DOHH2 (cell line): Measurements from ENCODE around the gene ZBTB40.

Experiments
- H3F3A ChIP-seq: fragments of 200-600 bp; sonication (generic), shearing (Covaris generic); 2 replicates; pipeline ENCODE4 v1.6.0; 2016; ENCODE audit warnings: antibody characterized with exemption, mild to moderate bottlenecking; ENCODE audit not compliant: control insufficient read depth, insufficient read depth
- H3K27ac ChIP-seq: fragments of 200-600 bp; sonication (generic); 2 replicates; pipeline ENCODE4 v1.5.1; 2014; ENCODE audit warnings: low read depth, mild to moderate bottlenecking, low read length, moderate library complexity
- H3K27me3 ChIP-seq: fragments of 200-600 bp; sonication (generic); 2 replicates; pipeline ENCODE4 v1.6.1; 2014; ENCODE audit warnings: mild to moderate bottlenecking, low read length, mixed read lengths; ENCODE audit not compliant: control insufficient read depth
- H3K36me3 ChIP-seq: fragments of 200-600 bp; sonication (generic); 2 replicates; pipeline ENCODE4 v1.6.1; 2014; ENCODE audit warnings: mild to moderate bottlenecking, low read length, moderate library complexity, mixed read lengths; ENCODE audit not compliant: control insufficient read depth
- H3K4me1 ChIP-seq: fragments of 200-600 bp; sonication (generic); 2 replicates; pipeline ENCODE4 v1.6.1; 2014; ENCODE audit warnings: mild to moderate bottlenecking, low read length, mixed read lengths; ENCODE audit not compliant: control insufficient read depth
- H3K4me2 ChIP-seq: fragments of 200-600 bp; sonication (generic); 2 replicates; pipeline ENCODE4 v1.6.0; 2014; ENCODE audit warnings: mild to moderate bottlenecking, low read length, moderate library complexity
- H3K4me3 ChIP-seq: fragments of 200-600 bp; sonication (generic); 2 replicates; pipeline ENCODE4 v1.5.1; 2014; ENCODE audit warnings: mild to moderate bottlenecking, low read length, mixed read lengths
- H3K79me2 ChIP-seq: fragments of 200-600 bp; sonication (generic); 2 replicates; pipeline ENCODE4 v1.6.1; 2014; ENCODE audit warnings: mild to moderate bottlenecking, low read length, mixed read lengths; ENCODE audit not compliant: control insufficient read depth
- H3K9me2 ChIP-seq: fragments of 200-600 bp; sonication (generic); replicated peaks from 2 replicates; pipeline ENCODE4 v1.6.1; 2014; ENCODE audit warnings: mild to moderate bottlenecking, low read length, mixed read lengths; ENCODE audit not compliant: control insufficient read depth
- H3K9me3 ChIP-seq: fragments of 200-600 bp; sonication (generic); 2 replicates; pipeline ENCODE4 v1.6.1; 2014; ENCODE audit warnings: antibody characterized with exemption, low read length, mixed read lengths; ENCODE audit not compliant: control insufficient read depth, insufficient read depth
- H4K20me1 ChIP-seq: fragments of 200-600 bp; sonication (generic); 2 replicates; pipeline ENCODE4 v1.6.0; 2014; ENCODE audit warnings: low read depth, mild to moderate bottlenecking, antibody characterized with exemption, low read length, moderate library complexity; ENCODE audit not compliant: control insufficient read depth, insufficient read depth
- EZH2phosphoT487 ChIP-seq: fragments of 200-600 bp; sonication (generic); IDR thresholded peaks from 2 replicates; pipeline ENCODE4 v1.6.1; 2017; ENCODE audit warnings: borderline replicate concordance, mild to moderate bottlenecking, antibody characterized with exemption, low read length, moderate library complexity, mixed read lengths
- TF ChIP-seq, protein P1 (sequence below): fragments of 200-600 bp; sonication (generic); IDR thresholded peaks from one replicate; pipeline ENCODE4 v1.5.1; 2014; ENCODE audit warnings: antibody characterized with exemption, mild to moderate bottlenecking, low read depth, low read length; ENCODE audit not compliant: poor library complexity, severe bottlenecking

The ZBTB40 gene

GRCh38 chr1:22524481-22524880 is 72.8 kb downstream of the ZBTB40 start:
- H4K20me1 ChIP-seq = no peaks in the 10 kb centered on the region
- no peak overlapping the region for H3K4me3 ChIP-seq
- H3K9me2 ChIP-seq = no peaks in the 10 kb centered on the region
- no peaks in the 10 kb centered on the region for H3K9me3 ChIP-seq
- no peak overlapping the region for H3K4me2 ChIP-seq
- peaks cover 34% of the 10 kb centered on the region for H3K36me3 ChIP-seq
- TF ChIP-seq, protein P1, sequence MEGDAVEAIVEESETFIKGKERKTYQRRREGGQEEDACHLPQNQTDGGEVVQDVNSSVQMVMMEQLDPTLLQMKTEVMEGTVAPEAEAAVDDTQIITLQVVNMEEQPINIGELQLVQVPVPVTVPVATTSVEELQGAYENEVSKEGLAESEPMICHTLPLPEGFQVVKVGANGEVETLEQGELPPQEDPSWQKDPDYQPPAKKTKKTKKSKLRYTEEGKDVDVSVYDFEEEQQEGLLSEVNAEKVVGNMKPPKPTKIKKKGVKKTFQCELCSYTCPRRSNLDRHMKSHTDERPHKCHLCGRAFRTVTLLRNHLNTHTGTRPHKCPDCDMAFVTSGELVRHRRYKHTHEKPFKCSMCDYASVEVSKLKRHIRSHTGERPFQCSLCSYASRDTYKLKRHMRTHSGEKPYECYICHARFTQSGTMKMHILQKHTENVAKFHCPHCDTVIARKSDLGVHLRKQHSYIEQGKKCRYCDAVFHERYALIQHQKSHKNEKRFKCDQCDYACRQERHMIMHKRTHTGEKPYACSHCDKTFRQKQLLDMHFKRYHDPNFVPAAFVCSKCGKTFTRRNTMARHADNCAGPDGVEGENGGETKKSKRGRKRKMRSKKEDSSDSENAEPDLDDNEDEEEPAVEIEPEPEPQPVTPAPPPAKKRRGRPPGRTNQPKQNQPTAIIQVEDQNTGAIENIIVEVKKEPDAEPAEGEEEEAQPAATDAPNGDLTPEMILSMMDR = no peak
- TF ChIP-seq EZH2phosphoT487 = no peak
- no peak overlapping the region for H3K27ac ChIP-seq
- no peaks in the 10 kb centered on the region for H3K27me3 ChIP-seq
- H3K4me1 ChIP-seq = no peaks in the 10 kb centered on the region
- no peaks in the 10 kb centered on the region for H3K79me2 ChIP-seq
- no peaks in the 10 kb centered on the region for H3F3A ChIP-seq

GRCh38 chr1:22525211-22525610 is 73.6 kb downstream of the ZBTB40 start:
- H3K27ac ChIP-seq = no peak overlapping the region
- no peaks in the 10 kb centered on the region for H3K9me2 ChIP-seq
- no peaks in the 10 kb centered on the region for H3F3A ChIP-seq
- no peaks in the 10 kb centered on the region for H4K20me1 ChIP-seq
- no peaks in the 10 kb centered on the region for H3K9me3 ChIP-seq
- no peaks in the 10 kb centered on the region for H3K27me3 ChIP-seq
- peaks cover 27% of the 10 kb centered on the region for H3K36me3 ChIP-seq
- H3K4me2 ChIP-seq = no peak overlapping the region
- H3K4me3 ChIP-seq = no peak overlapping the region
- TF ChIP-seq EZH2phosphoT487 = no peak
- TF ChIP-seq, protein P1 = no peak
- H3K4me1 ChIP-seq = no peaks in the 10 kb centered on the region
- H3K79me2 ChIP-seq = no peaks in the 10 kb centered on the region

DNA sequence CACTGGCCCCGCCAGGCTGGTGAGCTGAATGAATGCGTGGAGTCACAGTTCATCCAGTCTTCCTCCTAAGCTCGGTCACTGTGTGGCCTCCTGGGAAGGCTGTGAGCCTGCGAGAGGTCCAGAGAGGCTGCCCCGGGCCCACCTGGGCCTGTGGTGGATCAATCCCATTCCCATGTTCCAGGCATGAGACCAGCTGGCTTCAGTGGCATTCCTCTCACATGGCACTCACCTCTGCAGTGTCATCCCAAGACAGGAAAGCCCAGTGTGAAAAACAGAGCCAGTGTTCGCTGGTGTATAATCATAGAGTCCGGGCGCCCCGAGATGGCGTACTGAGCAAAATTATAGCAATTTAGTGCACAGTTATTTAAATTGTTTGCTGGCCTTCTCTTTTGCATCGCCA is 74.0 kb downstream of the ZBTB40 start:
- TF ChIP-seq, protein P1 = no peak
- TF ChIP-seq EZH2phosphoT487 = no peak
- no peaks in the 10 kb centered on the region for H3K9me2 ChIP-seq

DNA sequence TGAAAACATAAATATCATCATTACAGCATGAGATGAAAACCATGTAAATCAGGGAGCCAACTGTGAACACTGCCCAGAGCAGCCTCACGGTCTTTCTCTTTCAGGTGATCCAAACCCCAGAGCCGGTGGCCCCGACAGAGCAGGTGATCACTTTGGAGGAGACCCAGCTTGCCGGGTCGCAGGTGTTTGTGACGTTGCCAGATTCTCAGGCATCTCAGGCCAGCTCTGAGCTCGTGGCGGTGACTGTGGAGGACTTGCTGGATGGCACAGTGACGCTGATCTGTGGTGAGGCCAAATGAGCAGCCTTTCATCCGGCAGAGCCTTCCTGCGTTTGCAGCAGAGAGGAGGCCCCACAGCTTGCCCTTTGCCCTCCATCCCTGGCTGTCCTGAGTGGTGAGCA is 74.4 kb downstream of the ZBTB40 start:
- TF ChIP-seq EZH2phosphoT487 = no peak
- TF ChIP-seq, protein P1 = no peak
- Histone ChIP-seq H3K4me3 (no peak overlapping the region), H3K36me3 (peaks cover 18% of the 10 kb centered on the region), H3K27ac (no peak overlapping the region), H3K4me2 (no peak overlapping the region), H3K9me2 (no peaks in the 10 kb centered on the region), H3F3A (no peaks in the 10 kb centered on the region), H3K27me3 (no peaks in the 10 kb centered on the region), H3K79me2 (no peaks in the 10 kb centered on the region), H4K20me1 (no peaks in the 10 kb centered on the region), H3K4me1 (no peaks in the 10 kb centered on the region), H3K9me3 (no peaks in the 10 kb centered on the region)

More for the DNA sequence above, 74.0 kb downstream of the ZBTB40 start:
- no peaks in the 10 kb centered on the region for H3K4me1 ChIP-seq
- H3K4me2 ChIP-seq = no peak overlapping the region
- H3K27me3 ChIP-seq = no peaks in the 10 kb centered on the region
- H3K36me3 ChIP-seq = peaks cover 23% of the 10 kb centered on the region
- no peaks in the 10 kb centered on the region for H3K79me2 ChIP-seq
- no peak overlapping the region for H3K27ac ChIP-seq
- H3K4me3 ChIP-seq = no peak overlapping the region
- H3K9me3 ChIP-seq = no peaks in the 10 kb centered on the region
- no peaks in the 10 kb centered on the region for H4K20me1 ChIP-seq
- no peaks in the 10 kb centered on the region for H3F3A ChIP-seq
